Endothelial cell of umbilical vein (primary cell): ENCODE measurements around the gene PEAR1. TPM values are rescaled to one million over a fixed set of nuclear protein-coding genes. Genes with fewer than 3 reads are reported as not detected.
A peak's percentile ranks its signal among the peaks of the same experiment; 100 is the strongest.

Experiments
- BruUV-seq: library from RNA; stranded (reverse); fragments of 400-500 nt; replicated peaks from 2 replicates; lab custom pipeline; 2021; lab: Mats Ljungman, UMichigan
- CTCF ChIA-PET: fragments of 300-600, 350-600 bp; sonication (Branson Sonifier 250); formaldehyde crosslinking; loops from one replicate; lab custom pipeline; 2021; ENCODE audit warnings: antibody characterized with exemption, inconsistent platforms; lab: Charles Lee
- POLR2A ChIA-PET: fragments of 300-600, 350-600 bp; sonication (Branson Sonifier 250); formaldehyde crosslinking; loops from one replicate; lab custom pipeline; 2021; ENCODE audit warnings: antibody characterized with exemption, inconsistent platforms; lab: Charles Lee
- DNase-seq: peaks from one replicate; pipeline ENCODE4 v3.0.0-alpha.2; 2011; ENCODE audit warnings: low read depth, low spot score
- FAIRE-seq: peaks from 2 replicates; lab custom pipeline; 2011; peaks lifted over from hg19 to GRCh38; lab: Jason Lieb, UNC
- H2AFZ ChIP-seq: 2 replicates; pipeline ENCODE4 v1.6.0; 2012; ENCODE audit warnings: low read depth, low read length, control low read depth, inconsistent platforms
- H3K27ac ChIP-seq: 2 replicates; pipeline ENCODE4 v1.5.1; 2011; ENCODE audit warnings: low read depth, mild to moderate bottlenecking, control low read depth, low read length, moderate library complexity; ENCODE audit not compliant: insufficient read depth
- H3K27me3 ChIP-seq, 2 experiments: 2 replicates each; pipeline versions ENCODE4 v1.6.0 to v1.6.1; 2011; ENCODE audit warnings: low read length in 2 of 2, mixed read lengths in 1 of 2; ENCODE audit not compliant: control insufficient read depth in 2 of 2, insufficient read depth in 2 of 2
- H3K36me3 ChIP-seq, 2 experiments: 2 replicates in 1 of 2; 3 replicates in 1 of 2; pipeline ENCODE4 v1.5.1; 2011; ENCODE audit warnings: low read length in 2 of 2, mild to moderate bottlenecking in 1 of 2, moderate library complexity in 1 of 2; ENCODE audit not compliant: control insufficient read depth in 2 of 2, insufficient read depth in 2 of 2; ENCODE audit errors: extremely low read depth in 1 of 2
- H3K4me1 ChIP-seq: 3 replicates; pipeline ENCODE4 v1.5.1; 2011; ENCODE audit warnings: mild to moderate bottlenecking, low read length; ENCODE audit not compliant: control insufficient read depth, insufficient read depth; ENCODE audit errors: extremely low read depth
- H3K4me2 ChIP-seq: 2 replicates; pipeline ENCODE4 v1.6.1; 2011; ENCODE audit warnings: low read length, control low read depth, mixed read lengths; ENCODE audit not compliant: insufficient read depth
- H3K4me3 ChIP-seq, 3 experiments: fragments of 200-600 bp in 1 of 3; sonication (generic), shearing (Covaris generic) in 1 of 3; replicated peaks in 1 of 3; 2 replicates each; pipeline ENCODE4 v1.5.1; 2011 to 2016; ENCODE audit warnings: control low read depth in 3 of 3, low read length in 3 of 3, mild to moderate bottlenecking in 2 of 3, inconsistent platforms in 1 of 3, low read depth in 1 of 3, moderate library complexity in 1 of 3; ENCODE audit not compliant: insufficient read depth in 1 of 3
- H3K79me2 ChIP-seq: 2 replicates; pipeline ENCODE4 v1.6.0; 2012; ENCODE audit warnings: low read length, inconsistent platforms; ENCODE audit not compliant: control insufficient read depth, insufficient read depth
- H3K9ac ChIP-seq: replicated peaks from 2 replicates; pipeline ENCODE3; 2011; ENCODE audit warnings: low read length, control low read depth; ENCODE audit not compliant: insufficient read depth; ENCODE audit errors: extremely low read depth
- H3K9me1 ChIP-seq: replicated peaks from 3 replicates; pipeline ENCODE4 v1.6.0; 2011; ENCODE audit warnings: mild to moderate bottlenecking, low read length; ENCODE audit not compliant: control insufficient read depth, insufficient read depth; ENCODE audit errors: extremely low read depth
- H3K9me3 ChIP-seq: replicated peaks from 2 replicates; pipeline ENCODE4 v1.5.1; 2012; ENCODE audit warnings: low read length, inconsistent platforms; ENCODE audit not compliant: control insufficient read depth, insufficient read depth
- H4K20me1 ChIP-seq: replicated peaks from 2 replicates; pipeline ENCODE3; 2011; ENCODE audit warnings: mild to moderate bottlenecking, low read length; ENCODE audit not compliant: control insufficient read depth, insufficient read depth; ENCODE audit errors: extremely low read depth
- EZH2 ChIP-seq: IDR thresholded peaks from 2 replicates; pipeline ENCODE4 v1.6.1; 2012; ENCODE audit warnings: borderline replicate concordance, low read depth, mild to moderate bottlenecking, moderate library complexity, low read length, inconsistent platforms; ENCODE audit not compliant: severe bottlenecking
- FOS ChIP-seq: IDR thresholded peaks from 2 replicates; pipeline ENCODE4 v1.6.1; 2011; ENCODE audit warnings: mild to moderate bottlenecking, low read length, moderate library complexity, borderline replicate concordance; ENCODE audit not compliant: insufficient read depth
- GATA2 ChIP-seq: IDR thresholded peaks from 2 replicates; pipeline ENCODE4 v1.7.0; 2011; ENCODE audit warnings: low read depth, mild to moderate bottlenecking, moderate library complexity, mixed read lengths, low read length; ENCODE audit not compliant: insufficient read length, insufficient read depth
- JUN ChIP-seq: IDR thresholded peaks from 2 replicates; pipeline ENCODE4 v1.6.1; 2011; ENCODE audit warnings: borderline replicate concordance, low read depth; ENCODE audit not compliant: insufficient read length, insufficient read depth
- MYC ChIP-seq: IDR thresholded peaks from one replicate; pipeline ENCODE4 v1.6.1; 2011; ENCODE audit warnings: mild to moderate bottlenecking, low read depth, low read length
- POLR2A ChIP-seq: IDR thresholded peaks from 2 replicates; pipeline ENCODE4 v1.6.1; 2012; ENCODE audit warnings: low read depth, mild to moderate bottlenecking, control low read depth, low read length
- POLR2AphosphoS5 ChIP-seq: IDR thresholded peaks from 2 replicates; pipeline ENCODE4 v1.6.1; 2012; ENCODE audit warnings: low read depth, mild to moderate bottlenecking, control low read depth, low read length, moderate library complexity; ENCODE audit not compliant: insufficient read depth
- dilution Hi-C: fragments of 300-500 bp; cut with MboI; formaldehyde crosslinking; loops from one replicate; pipeline ENCODE4 v1.15.0; 2019; ENCODE audit warnings: low sequenced_read_pairs; ENCODE audit not compliant: extremely low pct_ligation_motif_present
- intact Hi-C: fragments of 100-400 bp; cut with micrococcal nuclease; formaldehyde crosslinking; loops from one replicate; pipeline ENCODE4 v1.10.0; 2022
- microRNA counts: library from miRNA; unstranded; fragments of <30 nt; microRNA quantifications from one replicate; lab custom pipeline; 2016
- microRNA-seq: library from miRNA; unstranded; fragments of <30 nt; microRNA quantifications from one replicate; pipeline ENCODE4 v1.2.0, GENCODE V29; 2021; ENCODE audit warnings: borderline number of aligned reads, borderline replicate concordance
- polyA plus RNA-seq, 4 experiments: library from polyadenylated mRNA; depleted of rRNA in 3 of 4; stranded (reverse) in 3 of 4; unstranded in 1 of 4; fragments of >200 nt; gene quantifications; 2 replicates each; pipeline versions ENCODE4 v1.2.1 to v1.2.3, GENCODE V29; 2011 to 2012; ENCODE audit warnings: missing spikeins in 1 of 4
- small RNA-seq: library from RNA; depleted of rRNA; stranded (forward); fragments of <200 nt; gene quantifications from one replicate; pipeline ENCODE3, GENCODE V24; 2012; ENCODE audit warnings: low replicate concordance, low read depth; ENCODE audit not compliant: insufficient read depth, insufficient read length
- total RNA-seq: library from RNA; stranded (reverse); gene quantifications from 2 replicates; pipeline ENCODE4 v1.2.3, GENCODE V29; 2021
- TF ChIP-seq, protein P1 (sequence below): IDR thresholded peaks from 2 replicates; pipeline ENCODE4 v1.6.1; 2011; ENCODE audit not compliant: insufficient read depth, insufficient read length
- TF ChIP-seq, protein P2 (sequence below), 2 donors: IDR thresholded peaks; 1 replicate in 1 of 2; 2 replicates in 1 of 2; pipeline ENCODE4 v1.5.1; 2011; ENCODE audit warnings: low read length in 2 of 2, mild to moderate bottlenecking in 2 of 2, moderate library complexity in 2 of 2, control low read depth in 1 of 2, inconsistent platforms in 1 of 2, low read depth in 1 of 2; ENCODE audit not compliant: insufficient read depth in 1 of 2; ENCODE audit errors: extremely low read depth in 1 of 2

Gene PEAR1
- total and polyA plus RNA-seq, 2 donors (not counting 3 experiments of a cell fraction or from before 2014, with no cell fraction given), result 90.7 to 106 TPM

DNA sequence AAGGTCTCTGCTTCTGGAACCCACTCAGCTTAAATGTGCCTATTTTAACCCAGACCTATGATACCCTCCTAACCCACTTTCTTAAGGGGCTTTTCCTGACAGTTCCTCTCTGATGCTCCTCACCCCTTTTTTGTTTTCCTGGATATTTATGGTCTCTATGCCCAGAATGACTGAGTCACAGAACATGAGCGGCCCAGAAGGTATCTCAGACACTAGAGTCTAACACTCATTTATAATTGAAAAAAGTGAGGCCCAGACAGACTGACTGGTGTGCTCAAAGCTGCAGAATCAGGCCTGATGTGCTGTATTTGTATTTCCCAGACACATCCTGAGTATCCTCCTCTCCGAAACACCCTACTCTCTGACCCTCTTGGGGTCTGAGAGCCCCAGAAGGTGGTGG lies 70.9 kb downstream of the PEAR1 start:
- Histone ChIP-seq H3K27me3 (no peaks in the 10 kb centered on the region), H3K27ac (no peak overlapping the region), H3K9me1 (no peaks in the 10 kb centered on the region), H2AFZ (no peak overlapping the region), H3K4me3 (no peak overlapping the region), H3K4me2 (no peak overlapping the region), H3K79me2 (no peaks in the 10 kb centered on the region), H3K36me3 (peaks cover 4 to 24% of the 10 kb centered on the region in 2 experiments), H3K9ac (no peak overlapping the region), H3K4me1 (no peaks in the 10 kb centered on the region), H4K20me1 (no peaks in the 10 kb centered on the region), H3K9me3 (no peaks in the 10 kb centered on the region)
- no TSS peak for BruUV-seq
- no peak for FAIRE-seq
- TF ChIP-seq JUN, result no peak
- TF ChIP-seq, protein P1, sequence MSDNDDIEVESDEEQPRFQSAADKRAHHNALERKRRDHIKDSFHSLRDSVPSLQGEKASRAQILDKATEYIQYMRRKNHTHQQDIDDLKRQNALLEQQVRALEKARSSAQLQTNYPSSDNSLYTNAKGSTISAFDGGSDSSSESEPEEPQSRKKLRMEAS, result no peak
- TF ChIP-seq, protein P2, sequence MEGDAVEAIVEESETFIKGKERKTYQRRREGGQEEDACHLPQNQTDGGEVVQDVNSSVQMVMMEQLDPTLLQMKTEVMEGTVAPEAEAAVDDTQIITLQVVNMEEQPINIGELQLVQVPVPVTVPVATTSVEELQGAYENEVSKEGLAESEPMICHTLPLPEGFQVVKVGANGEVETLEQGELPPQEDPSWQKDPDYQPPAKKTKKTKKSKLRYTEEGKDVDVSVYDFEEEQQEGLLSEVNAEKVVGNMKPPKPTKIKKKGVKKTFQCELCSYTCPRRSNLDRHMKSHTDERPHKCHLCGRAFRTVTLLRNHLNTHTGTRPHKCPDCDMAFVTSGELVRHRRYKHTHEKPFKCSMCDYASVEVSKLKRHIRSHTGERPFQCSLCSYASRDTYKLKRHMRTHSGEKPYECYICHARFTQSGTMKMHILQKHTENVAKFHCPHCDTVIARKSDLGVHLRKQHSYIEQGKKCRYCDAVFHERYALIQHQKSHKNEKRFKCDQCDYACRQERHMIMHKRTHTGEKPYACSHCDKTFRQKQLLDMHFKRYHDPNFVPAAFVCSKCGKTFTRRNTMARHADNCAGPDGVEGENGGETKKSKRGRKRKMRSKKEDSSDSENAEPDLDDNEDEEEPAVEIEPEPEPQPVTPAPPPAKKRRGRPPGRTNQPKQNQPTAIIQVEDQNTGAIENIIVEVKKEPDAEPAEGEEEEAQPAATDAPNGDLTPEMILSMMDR (IDR thresholded peaks at IDR 0.05; ENCODE audit: extremely low read depth in 1 of 2, insufficient read depth in 1 of 2, low read depth in 1 of 2, low read length in 2 of 2), result no peak
- no peak for TF ChIP-seq EZH2
- TF ChIP-seq GATA2, result no peak
- no peak for TF ChIP-seq MYC
- no peak for TF ChIP-seq POLR2AphosphoS5
- no peak for TF ChIP-seq POLR2A
- TF ChIP-seq FOS, result no peak
- dilution Hi-C loops (no loop called here), intact Hi-C loops (loop anchor here (10.0 kb wide), 1 partner anchor 110 kb away; no protein-coding TSS in a partner anchor)
- DNase-seq, result no peak
- ChIA-PET POLR2A (no interaction called here), CTCF (interaction anchor here (1.0 kb wide), 1 partner anchor 110 kb away, joined by 5 read pairs; no protein-coding TSS in a partner anchor)

MicroRNAs encoded within 50 kb of the gene (microRNA counts, 767-probe panel; counts per million panel counts)
- microRNA hsa-miR-765 (lab: Ali Mortazavi, UCI), result 723 counts per million, percentile 96 among the panel's probes with 10 or more counts

Small RNA genes lying within 50 kb of the gene (microRNA-seq; reads per million reads assigned to microRNA genes)
- gene MIR765, result not detected

Small RNA genes lying within 50 kb of the gene (small RNA-seq; reads per million reads assigned to genes)
- gene MIR765, result not detected

Other genes with a start within 250 kb of the PEAR1 start
- 269 and 274 TPM in 2 replicates for gene NES, start 216.3 kb upstream of the PEAR1 start, total RNA-seq
- 15.5 and 19.4 TPM in 2 replicates for gene NES, start 216.3 kb upstream of the PEAR1 start, polyA plus RNA-seq
- 1.0 and 2.6 TPM in 2 replicates for gene CRABP2, start 188.1 kb upstream of the PEAR1 start, total RNA-seq
- 0.21 and 0.32 TPM in 2 replicates for gene CRABP2, start 188.1 kb upstream of the PEAR1 start, polyA plus RNA-seq
- 12.8 and 15.5 TPM in 2 replicates for gene METTL25B, start 165.2 kb upstream of the PEAR1 start, total RNA-seq
- 15.0 and 17.3 TPM in 2 replicates for gene METTL25B, start 165.2 kb upstream of the PEAR1 start, polyA plus RNA-seq
- gene ISG20L2, start 165.0 kb upstream of the PEAR1 start, total RNA-seq, result 32.1 and 35.3 TPM in 2 replicates
- 32.0 and 33.2 TPM in 2 replicates for gene ISG20L2, start 165.0 kb upstream of the PEAR1 start, polyA plus RNA-seq
- gene MRPL24, start 152.6 kb upstream of the PEAR1 start, total RNA-seq, result 63.3 and 77.7 TPM in 2 replicates
- gene MRPL24, start 152.6 kb upstream of the PEAR1 start, polyA plus RNA-seq, result 46.5 and 47.9 TPM in 2 replicates
- gene HDGF, start 142.0 kb upstream of the PEAR1 start, total RNA-seq, result 279 and 298 TPM in 2 replicates
- gene HDGF, start 142.0 kb upstream of the PEAR1 start, polyA plus RNA-seq, result 94.7 and 95.1 TPM in 2 replicates
- 65.1 and 71.5 TPM in 2 replicates for gene PRCC, start 126.2 kb upstream of the PEAR1 start, total RNA-seq
- gene PRCC, start 126.2 kb upstream of the PEAR1 start, polyA plus RNA-seq, result 76.9 and 77.4 TPM in 2 replicates
- 1.1 and 1.8 TPM in 2 replicates for gene SH2D2A, start 76.9 kb upstream of the PEAR1 start, total RNA-seq
- 0.41 and 0.92 TPM in 2 replicates for gene SH2D2A, start 76.9 kb upstream of the PEAR1 start, polyA plus RNA-seq
- gene INSRR, start 34.6 kb upstream of the PEAR1 start, total RNA-seq, result not detected in 2 replicates
- gene INSRR, start 34.6 kb upstream of the PEAR1 start, polyA plus RNA-seq, result not detected in 2 replicates
- gene NTRK1, start 32.9 kb upstream of the PEAR1 start, total RNA-seq, result not detected in 2 replicates
- gene NTRK1, start 32.9 kb upstream of the PEAR1 start, polyA plus RNA-seq, result 0.07 TPM in 1 of 2 replicates, not detected in the other
- gene LRRC71, start 26.9 kb downstream of the PEAR1 start, total RNA-seq, result 0.66 and 1.2 TPM in 2 replicates
- gene LRRC71, start 26.9 kb downstream of the PEAR1 start, polyA plus RNA-seq, result 0.33 and 0.35 TPM in 2 replicates
- 27.2 and 28.0 TPM in 2 replicates for gene ARHGEF11, start 152.0 kb downstream of the PEAR1 start, total RNA-seq
- 18.2 and 18.8 TPM in 2 replicates for gene ARHGEF11, start 152.0 kb downstream of the PEAR1 start, polyA plus RNA-seq
- gene ETV3L, start 206.1 kb downstream of the PEAR1 start, total RNA-seq, result not detected in 2 replicates
- not detected in 2 replicates for gene ETV3L, start 206.1 kb downstream of the PEAR1 start, polyA plus RNA-seq
- 22.3 and 25.2 TPM in 2 replicates for gene ETV3, start 244.7 kb downstream of the PEAR1 start, total RNA-seq
- 5.9 and 6.8 TPM in 2 replicates for gene ETV3, start 244.7 kb downstream of the PEAR1 start, polyA plus RNA-seq